PC-3 (cell line): ENCODE data around the gene EPS8.

Experiments
- EZH2 ChIP-seq: fragments of 300-600 bp; sonication (generic); IDR thresholded peaks from one replicate; pipeline ENCODE4 v1.6.1; 2017; ENCODE audit warnings: antibody characterized with exemption, mild to moderate bottlenecking, low read length; ENCODE audit not compliant: unreplicated experiment
- EZH2phosphoT487 ChIP-seq: fragments of 300-600 bp; sonication (generic); IDR thresholded peaks from 2 replicates; pipeline ENCODE4 v1.6.1; 2018; ENCODE audit warnings: mild to moderate bottlenecking, antibody characterized with exemption, low read length, borderline replicate concordance
- TF ChIP-seq, protein P1 (sequence below): fragments of 300-600 bp; sonication (generic); conservative IDR thresholded peaks from 2 replicates; pipeline ENCODE4 v1.5.1; 2017; ENCODE audit warnings: antibody characterized with exemption, low read depth, mild to moderate bottlenecking, low read length

- TF ChIP-seq, protein P1, sequence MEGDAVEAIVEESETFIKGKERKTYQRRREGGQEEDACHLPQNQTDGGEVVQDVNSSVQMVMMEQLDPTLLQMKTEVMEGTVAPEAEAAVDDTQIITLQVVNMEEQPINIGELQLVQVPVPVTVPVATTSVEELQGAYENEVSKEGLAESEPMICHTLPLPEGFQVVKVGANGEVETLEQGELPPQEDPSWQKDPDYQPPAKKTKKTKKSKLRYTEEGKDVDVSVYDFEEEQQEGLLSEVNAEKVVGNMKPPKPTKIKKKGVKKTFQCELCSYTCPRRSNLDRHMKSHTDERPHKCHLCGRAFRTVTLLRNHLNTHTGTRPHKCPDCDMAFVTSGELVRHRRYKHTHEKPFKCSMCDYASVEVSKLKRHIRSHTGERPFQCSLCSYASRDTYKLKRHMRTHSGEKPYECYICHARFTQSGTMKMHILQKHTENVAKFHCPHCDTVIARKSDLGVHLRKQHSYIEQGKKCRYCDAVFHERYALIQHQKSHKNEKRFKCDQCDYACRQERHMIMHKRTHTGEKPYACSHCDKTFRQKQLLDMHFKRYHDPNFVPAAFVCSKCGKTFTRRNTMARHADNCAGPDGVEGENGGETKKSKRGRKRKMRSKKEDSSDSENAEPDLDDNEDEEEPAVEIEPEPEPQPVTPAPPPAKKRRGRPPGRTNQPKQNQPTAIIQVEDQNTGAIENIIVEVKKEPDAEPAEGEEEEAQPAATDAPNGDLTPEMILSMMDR = no peak
- TF ChIP-seq EZH2 (no peak), EZH2phosphoT487 (no peak)
Observed at GRCh38 chr12:15811214-15812127, 22.3 kb upstream of the EPS8 start.
